ENCODE data around the gene HDAC8. TPM values are rescaled to one million over a fixed set of nuclear protein-coding genes. Genes with fewer than 3 reads are reported as not detected.

Gene HDAC8
- total RNA-seq, 1 experiment from 2014 or later = 26.2 TPM

DNA sequence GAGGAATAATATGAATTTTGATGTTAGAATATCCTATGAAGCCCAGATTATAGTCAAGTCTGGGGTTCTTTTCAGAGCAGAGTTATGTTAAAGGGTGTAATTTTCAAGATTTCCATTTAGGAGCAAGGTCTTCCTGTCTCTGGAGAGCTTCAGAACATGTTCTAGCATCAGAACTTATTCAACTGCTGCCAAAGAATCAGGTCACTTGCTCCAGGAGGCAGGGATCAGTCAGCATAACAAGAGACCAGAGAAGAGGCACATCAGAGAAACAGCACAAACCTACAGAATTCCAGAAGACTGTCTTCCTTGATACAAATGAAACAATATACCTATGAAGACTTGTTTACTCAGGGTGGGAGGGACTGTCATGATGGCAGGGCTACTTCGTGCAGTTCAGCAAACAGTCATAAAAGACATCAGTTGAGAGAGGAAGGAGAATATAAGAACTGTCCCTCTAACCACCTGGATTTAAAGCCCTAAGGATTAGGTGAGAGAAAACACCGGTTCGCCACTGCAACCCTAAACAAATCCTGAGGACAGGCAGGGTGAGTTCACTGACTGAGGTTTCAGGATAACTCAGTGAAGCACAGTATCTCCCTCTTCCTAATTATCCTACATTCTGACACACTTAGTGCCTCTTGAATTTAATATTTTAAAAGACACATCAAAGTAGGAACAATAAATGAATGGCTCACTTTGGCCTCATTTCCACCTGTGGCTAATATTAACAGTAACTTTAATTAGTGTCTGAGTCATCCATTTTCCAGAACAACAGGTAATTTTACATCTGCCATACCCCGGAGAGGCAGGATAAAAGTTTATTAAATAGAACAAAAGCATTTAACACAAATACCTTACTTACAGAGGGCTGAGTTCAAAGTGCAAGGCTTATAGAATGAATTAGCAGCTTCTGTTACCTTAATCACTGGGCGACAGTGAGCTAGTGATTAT, 93.0 kb downstream of the HDAC8 start:
- Histone ChIP-seq H3K36me3 (ENCODE audit: control insufficient read depth, insufficient read depth, low read length) (no peaks in the 10 kb centered on the region), H3K27me3 (replicated peaks; ENCODE audit: control insufficient read depth, insufficient read depth, low read length) (no peaks in the 10 kb centered on the region), H3K4me3 (ENCODE audit: low read depth, low read length) (no peak overlapping the region), H3K9me3 (no peaks in the 10 kb centered on the region), H3K4me1 (peaks cover 13% of the 10 kb centered on the region)
- TF ChIP-seq, protein P1, sequence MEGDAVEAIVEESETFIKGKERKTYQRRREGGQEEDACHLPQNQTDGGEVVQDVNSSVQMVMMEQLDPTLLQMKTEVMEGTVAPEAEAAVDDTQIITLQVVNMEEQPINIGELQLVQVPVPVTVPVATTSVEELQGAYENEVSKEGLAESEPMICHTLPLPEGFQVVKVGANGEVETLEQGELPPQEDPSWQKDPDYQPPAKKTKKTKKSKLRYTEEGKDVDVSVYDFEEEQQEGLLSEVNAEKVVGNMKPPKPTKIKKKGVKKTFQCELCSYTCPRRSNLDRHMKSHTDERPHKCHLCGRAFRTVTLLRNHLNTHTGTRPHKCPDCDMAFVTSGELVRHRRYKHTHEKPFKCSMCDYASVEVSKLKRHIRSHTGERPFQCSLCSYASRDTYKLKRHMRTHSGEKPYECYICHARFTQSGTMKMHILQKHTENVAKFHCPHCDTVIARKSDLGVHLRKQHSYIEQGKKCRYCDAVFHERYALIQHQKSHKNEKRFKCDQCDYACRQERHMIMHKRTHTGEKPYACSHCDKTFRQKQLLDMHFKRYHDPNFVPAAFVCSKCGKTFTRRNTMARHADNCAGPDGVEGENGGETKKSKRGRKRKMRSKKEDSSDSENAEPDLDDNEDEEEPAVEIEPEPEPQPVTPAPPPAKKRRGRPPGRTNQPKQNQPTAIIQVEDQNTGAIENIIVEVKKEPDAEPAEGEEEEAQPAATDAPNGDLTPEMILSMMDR (IDR thresholded peaks at IDR 0.05; ENCODE audit: insufficient read depth in 1 of 2, low read depth in 1 of 2, low read length in 1 of 2, severe bottlenecking in 1 of 2, unreplicated experiment in 1 of 2) = no peak
- Mint-ChIP-seq H3K27me3 (ENCODE audit: insufficient read depth, unreplicated experiment) (no peaks in the 10 kb centered on the region), H3K36me3 (ENCODE audit: insufficient read depth, unreplicated experiment) (no peaks in the 10 kb centered on the region), H3K9me3 (ENCODE audit: unreplicated experiment) (no peaks in the 10 kb centered on the region), H3K4me3 (ENCODE audit: unreplicated experiment) (peak overlapping the region; percentile 60), H3K4me1 (ENCODE audit: low read depth, unreplicated experiment) (peaks cover 13% of the 10 kb centered on the region), H3K27ac (ENCODE audit: unreplicated experiment) (peak overlapping the region; percentile 52)
- intact Hi-C loops (cut with micrococcal nuclease; ENCODE audit: unreplicated experiment) = loop anchor here (10.0 kb wide), 2 partner anchors 75 to 175 kb away; partner anchors contain the start of gene CITED1
- peak; percentile 32 to 36 for DNase-seq
- CTCF ChIA-PET = no interaction called here
- BruUV-seq (replicated peaks) = no TSS peak
- POLR2A ChIA-PET = no interaction called here

DNA sequence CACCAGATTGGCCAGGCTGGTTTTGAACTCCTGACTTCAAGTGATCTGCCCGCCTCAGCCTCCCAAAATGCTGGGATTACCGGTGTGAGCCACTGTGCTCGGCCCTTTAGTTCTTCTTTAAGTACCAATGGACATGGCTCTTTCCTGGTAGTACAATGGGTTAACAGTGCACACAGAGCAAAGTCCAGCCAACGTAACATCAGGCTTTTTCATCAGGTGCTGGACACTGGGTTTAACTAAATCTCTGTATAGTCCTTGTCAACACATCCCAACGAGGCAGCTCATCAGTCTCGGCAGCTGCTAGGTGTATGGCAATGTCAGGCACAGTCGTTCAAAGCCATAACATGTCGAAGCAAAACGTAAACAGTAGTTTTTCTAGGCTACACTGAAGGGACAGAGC, 93.8 kb downstream of the HDAC8 start:
- no TSS peak for BruUV-seq (replicated peaks)

DNA sequence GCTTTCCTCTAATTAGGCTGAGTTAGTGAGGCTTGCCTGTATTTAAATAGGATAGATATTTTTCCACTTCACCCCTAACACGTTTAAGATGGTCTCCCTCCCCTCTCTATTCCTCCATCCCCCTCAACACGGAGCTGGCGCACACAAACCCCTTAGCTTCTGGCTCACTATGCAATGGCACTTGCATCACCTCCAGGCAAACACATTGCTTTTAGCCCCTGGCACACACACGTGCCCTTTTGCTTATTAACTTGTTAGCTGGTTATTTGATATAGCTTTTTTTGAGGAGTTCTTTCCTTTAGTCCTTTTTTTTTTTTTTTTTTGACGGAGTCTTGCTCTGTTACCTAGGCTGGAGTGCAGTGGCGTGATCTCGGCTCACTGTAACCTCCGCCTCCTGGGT, 94.3 kb downstream of the HDAC8 start:
- H3K27me3 Mint-ChIP-seq (ENCODE audit: insufficient read depth, unreplicated experiment) = no peaks in the 10 kb centered on the region
- H3K4me3 Mint-ChIP-seq (ENCODE audit: unreplicated experiment) = no peak overlapping the region
- Histone ChIP-seq H3K4me3 (ENCODE audit: low read depth, low read length) (no peak overlapping the region), H3K4me1 (peaks cover 13% of the 10 kb centered on the region), H3K9me3 (no peaks in the 10 kb centered on the region), H3K27me3 (replicated peaks; ENCODE audit: control insufficient read depth, insufficient read depth, low read length) (no peaks in the 10 kb centered on the region), H3K36me3 (ENCODE audit: control insufficient read depth, insufficient read depth, low read length) (no peaks in the 10 kb centered on the region)
- POLR2A ChIA-PET = no interaction called here
- H3K4me1 Mint-ChIP-seq (ENCODE audit: low read depth, unreplicated experiment) = peaks cover 13% of the 10 kb centered on the region
- intact Hi-C loops (cut with micrococcal nuclease; ENCODE audit: unreplicated experiment) = loop anchor here (10.0 kb wide), 2 partner anchors 76 to 174 kb away; partner anchors contain the start of gene CITED1
- H3K27ac Mint-ChIP-seq (ENCODE audit: unreplicated experiment) = no peak overlapping the region
- no peaks in the 10 kb centered on the region for H3K36me3 Mint-ChIP-seq (ENCODE audit: insufficient read depth, unreplicated experiment)
- no TSS peak for BruUV-seq (replicated peaks)
- H3K9me3 Mint-ChIP-seq (ENCODE audit: unreplicated experiment) = no peaks in the 10 kb centered on the region
- TF ChIP-seq, protein P1 (IDR thresholded peaks at IDR 0.05; ENCODE audit: insufficient read depth in 1 of 2, low read depth in 1 of 2, low read length in 1 of 2, severe bottlenecking in 1 of 2, unreplicated experiment in 1 of 2) = no peak
- DNase-seq = no peak
- CTCF ChIA-PET = no interaction called here

More for the DNA sequence above, 93.8 kb downstream of the HDAC8 start:
- H3K9me3 Mint-ChIP-seq (ENCODE audit: unreplicated experiment) = no peaks in the 10 kb centered on the region
- Histone ChIP-seq H3K9me3 (no peaks in the 10 kb centered on the region), H3K4me1 (peaks cover 13% of the 10 kb centered on the region), H3K4me3 (ENCODE audit: low read depth, low read length) (no peak overlapping the region), H3K27me3 (replicated peaks; ENCODE audit: control insufficient read depth, insufficient read depth, low read length) (no peaks in the 10 kb centered on the region), H3K36me3 (ENCODE audit: control insufficient read depth, insufficient read depth, low read length) (no peaks in the 10 kb centered on the region)
- H3K4me1 Mint-ChIP-seq (ENCODE audit: low read depth, unreplicated experiment) = peaks cover 13% of the 10 kb centered on the region
- DNase-seq = peak; percentile 31
- ChIA-PET CTCF (no interaction called here), POLR2A (no interaction called here)
- H3K36me3 Mint-ChIP-seq (ENCODE audit: insufficient read depth, unreplicated experiment) = no peaks in the 10 kb centered on the region
- H3K27ac Mint-ChIP-seq (ENCODE audit: unreplicated experiment) = peak overlapping the region; percentile 52
- intact Hi-C loops (cut with micrococcal nuclease; ENCODE audit: unreplicated experiment) = loop anchor here (10.0 kb wide), 2 partner anchors 76 to 174 kb away; partner anchors contain the start of gene CITED1
- no peaks in the 10 kb centered on the region for H3K27me3 Mint-ChIP-seq (ENCODE audit: insufficient read depth, unreplicated experiment)
- peak overlapping the region; percentile 60 for H3K4me3 Mint-ChIP-seq (ENCODE audit: unreplicated experiment)
- TF ChIP-seq, protein P1 (IDR thresholded peaks at IDR 0.05; ENCODE audit: insufficient read depth in 1 of 2, low read depth in 1 of 2, low read length in 1 of 2, severe bottlenecking in 1 of 2, unreplicated experiment in 1 of 2) = no peak

Data from Caco-2 (cell line).